HG03439 (cell line): ENCODE measurements around the gene CD74.
A peak's percentile ranks its signal among the peaks of the same experiment; 100 is the strongest.

Experiments
- ATAC-seq: cut with Tn5 transposase; IDR thresholded peaks from one replicate; pipeline ENCODE4 v1.9.1; 2021; ENCODE audit warnings: mild to moderate bottlenecking, moderate library complexity; ENCODE audit not compliant: unreplicated experiment

The CD74 gene

GRCh38 chr5:150397782-150398721, 14.7 kb downstream of the CD74 start:
- ATAC-seq, result peak; percentile 6

- ATAC-seq, result no peak
These were observed 15.4 kb downstream of the CD74 start for GRCh38 chr5:150397146-150397781.

DNA sequence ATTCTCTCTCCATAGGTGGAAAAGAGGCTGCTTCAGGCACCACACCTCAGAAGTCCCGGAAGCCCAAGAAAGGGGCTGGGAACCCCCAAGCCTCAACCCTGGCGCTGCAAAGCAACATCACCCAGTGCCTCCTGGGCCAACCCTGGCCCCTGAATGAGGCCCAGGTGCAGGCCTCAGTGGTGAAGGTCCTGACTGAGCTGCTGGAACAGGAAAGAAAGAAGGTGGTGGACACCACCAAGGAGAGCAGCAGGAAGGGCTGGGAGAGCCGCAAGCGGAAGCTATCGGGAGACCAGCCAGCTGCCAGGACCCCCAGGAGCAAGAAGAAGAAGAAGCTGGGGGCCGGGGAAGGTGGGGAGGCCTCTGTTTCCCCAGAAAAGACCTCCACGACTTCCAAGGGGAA, 16.4 kb downstream of the CD74 start:
- ATAC-seq, result no peak

GRCh38 chr5:150395688-150395975, 17.1 kb downstream of the CD74 start:
- no peak for ATAC-seq

- no peak for ATAC-seq
These were observed 17.6 kb downstream of the CD74 start for GRCh38 chr5:150394912-150395687.

DNA sequence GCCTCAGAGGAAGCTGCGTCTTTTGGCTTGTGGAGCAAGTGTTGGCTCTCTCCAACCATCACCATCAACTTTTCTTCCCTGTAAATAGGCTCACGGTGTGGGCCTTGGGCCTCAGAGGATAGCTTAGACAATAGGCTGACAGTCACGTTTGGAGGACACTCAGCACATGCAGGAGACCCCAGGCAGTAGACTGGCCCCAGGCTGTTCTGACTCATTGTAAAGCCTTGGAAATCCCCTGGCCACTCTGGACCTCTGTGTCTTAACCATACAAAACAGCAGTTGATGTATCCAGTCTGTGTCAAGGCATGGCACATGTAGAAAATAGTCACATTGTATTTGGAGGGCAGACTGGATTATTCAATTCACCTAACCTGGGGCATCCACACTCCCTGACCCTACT, 18.6 kb downstream of the CD74 start:
- no peak for ATAC-seq

- ATAC-seq, result no peak
These were observed 19.5 kb downstream of the CD74 start for GRCh38 chr5:150393096-150393645.

DNA sequence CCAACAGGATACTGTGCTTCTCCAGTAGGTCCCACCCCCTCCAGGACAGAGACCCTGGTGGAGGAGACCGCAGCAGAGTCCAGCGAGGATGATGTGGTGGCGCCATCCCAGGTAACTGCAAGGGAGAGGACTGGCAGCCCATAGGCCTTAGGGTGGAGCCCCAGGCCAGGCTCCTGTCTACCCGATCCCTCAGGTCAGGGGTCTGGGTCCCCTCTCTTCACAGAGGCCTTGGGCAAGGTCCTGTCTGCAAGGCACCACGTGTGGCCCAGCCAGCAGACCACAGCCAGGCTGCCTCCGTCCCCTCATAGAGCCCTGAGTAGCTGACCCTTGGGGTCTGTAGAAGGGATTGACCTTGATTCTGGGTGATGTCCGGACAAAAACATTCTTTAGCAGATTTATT, 20.0 kb downstream of the CD74 start:
- ATAC-seq, result no peak

GRCh38 chr5:150391986-150392385, 20.7 kb downstream of the CD74 start:
- ATAC-seq, result no peak

DNA sequence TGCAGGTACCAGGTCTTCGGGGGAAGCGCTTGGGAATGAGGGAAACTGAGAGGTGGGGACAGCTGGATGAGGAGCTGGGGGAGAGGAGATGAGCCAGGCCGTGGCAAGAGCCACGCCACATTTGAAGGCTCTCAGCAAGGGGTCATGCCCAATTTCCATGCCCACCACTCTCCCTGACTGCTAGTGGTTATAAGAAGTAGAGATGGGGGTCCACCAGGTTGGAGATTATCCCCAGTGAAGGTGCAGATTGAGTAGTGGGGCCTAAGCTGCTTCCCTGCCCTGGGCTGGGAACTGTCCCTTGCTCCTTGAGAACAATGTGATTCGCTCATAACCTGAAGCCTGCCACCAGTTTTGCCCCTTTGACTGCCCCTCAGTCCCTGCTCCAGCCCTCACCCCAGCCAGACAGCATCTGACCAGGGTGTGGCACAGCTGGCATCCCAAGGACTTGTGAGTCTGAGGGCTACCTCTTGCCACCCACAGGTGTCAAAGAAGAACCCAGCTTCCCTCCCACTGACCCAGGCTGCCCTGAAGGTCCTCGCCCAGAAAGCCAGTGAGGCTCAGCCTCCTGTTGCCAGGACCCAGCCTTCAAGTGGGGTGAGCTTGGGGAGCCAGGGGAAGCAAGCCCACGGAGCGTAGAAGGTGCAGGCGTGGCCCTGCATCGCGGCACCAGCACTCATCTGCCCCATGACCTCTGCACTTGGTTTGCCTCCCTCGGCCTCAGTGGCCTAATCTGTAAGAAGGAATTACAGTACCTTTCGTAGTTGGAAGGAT, 21.5 kb downstream of the CD74 start:
- ATAC-seq, result no peak

DNA sequence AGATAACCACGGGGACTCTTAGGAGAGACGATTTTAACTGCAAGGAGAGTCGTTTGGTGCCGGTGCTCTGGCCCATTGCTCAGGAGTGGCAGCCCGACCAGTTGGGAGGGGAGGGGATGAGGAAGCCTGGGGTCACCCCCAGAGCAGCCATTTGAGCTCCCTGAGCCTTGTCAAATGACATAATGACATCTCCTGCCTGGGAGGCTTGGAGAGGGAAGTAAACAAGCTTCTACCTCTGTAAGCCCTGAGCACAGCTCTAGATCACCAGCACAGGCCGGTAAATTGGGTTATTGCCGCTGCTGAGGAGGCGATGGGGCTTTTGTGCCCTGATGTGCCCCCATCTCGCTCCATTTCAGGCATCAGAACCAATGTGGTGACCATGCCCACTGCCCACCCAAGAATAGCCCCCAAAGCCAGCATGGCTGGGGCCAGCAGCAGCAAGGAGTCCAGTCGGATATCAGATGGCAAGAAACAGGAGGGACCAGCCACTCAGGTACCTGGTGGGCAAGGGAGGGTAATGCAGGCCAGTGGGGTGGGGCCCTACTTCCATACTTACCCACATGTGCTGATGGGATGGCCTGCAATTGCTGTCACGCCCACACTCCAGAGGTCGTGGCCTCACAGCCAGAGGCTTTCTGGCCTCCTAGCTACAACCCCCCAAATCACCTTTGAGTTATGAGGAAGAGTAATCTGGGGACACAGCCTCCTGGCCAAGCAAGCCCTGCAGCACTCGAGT, 23.0 kb downstream of the CD74 start:
- no peak for ATAC-seq

DNA sequence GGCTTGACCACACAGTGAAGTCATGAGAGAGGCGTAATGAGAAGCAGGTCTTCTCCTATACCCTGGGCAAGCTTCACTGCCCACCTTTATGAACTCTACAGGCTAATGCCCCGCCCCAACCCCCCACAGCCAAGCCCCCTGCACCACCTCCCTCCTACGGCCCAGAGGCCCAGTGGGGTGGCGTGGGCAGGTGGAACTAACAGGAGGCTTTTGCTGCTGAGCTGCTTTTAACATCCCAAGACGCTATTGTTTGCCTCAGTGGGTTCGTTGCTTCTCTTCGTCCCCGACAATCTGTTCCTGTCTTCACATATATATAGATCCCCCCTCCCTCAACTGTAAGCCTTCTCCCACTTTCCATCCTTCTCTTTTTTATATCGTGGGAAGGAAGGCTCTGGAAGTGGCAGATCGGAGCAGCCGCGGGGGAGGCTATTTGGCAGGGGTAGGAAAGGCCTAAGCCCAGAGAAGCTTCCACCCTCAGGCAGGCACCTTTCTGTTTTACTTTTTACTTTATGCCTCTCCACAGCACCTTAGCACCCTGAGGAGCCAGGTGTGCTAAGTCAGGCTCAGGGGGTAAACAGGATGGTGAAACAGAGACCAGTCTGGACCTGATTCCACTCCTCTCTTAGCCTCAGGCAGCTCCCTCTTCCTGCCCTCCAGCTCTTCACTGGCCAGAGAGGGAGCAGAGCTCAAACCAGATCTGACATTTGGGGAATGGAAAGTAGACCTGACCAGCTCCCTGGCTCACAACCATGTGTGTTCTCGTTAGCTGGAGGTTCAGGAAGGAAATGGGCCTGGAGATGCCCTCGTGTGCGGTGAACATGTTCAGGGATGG, 26.5 kb downstream of the CD74 start:
- ATAC-seq, result no peak

GRCh38 chr5:150384701-150385100, 28.0 kb downstream of the CD74 start:
- ATAC-seq, result no peak

GRCh38 chr5:150377964-150378694, 34.6 kb downstream of the CD74 start:
- ATAC-seq, result no peak

- no peak for ATAC-seq
These were observed 35.6 kb downstream of the CD74 start for GRCh38 chr5:150376799-150377771.

- ATAC-seq, result no peak
These were observed 38.1 kb downstream of the CD74 start for GRCh38 chr5:150374651-150375050.

DNA sequence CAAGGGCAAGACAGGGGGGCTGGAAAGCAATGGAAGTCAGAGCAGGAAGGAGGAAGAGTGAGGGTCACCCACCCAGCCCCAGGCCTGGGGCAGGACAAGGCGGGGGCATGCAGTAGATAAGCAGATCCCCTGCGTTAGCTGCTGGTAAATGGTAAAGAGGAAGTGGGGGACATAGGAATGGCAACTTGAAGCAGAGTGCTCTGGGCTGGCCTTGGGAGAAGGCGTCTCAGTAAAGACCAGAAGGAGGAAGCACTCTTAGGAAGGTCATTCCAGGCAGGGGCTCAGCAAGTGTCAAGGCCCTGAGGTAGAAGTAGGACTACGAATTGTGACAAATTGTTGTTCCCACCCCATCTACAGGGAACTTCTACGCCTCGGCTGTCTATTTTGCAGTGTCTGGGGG, 40.1 kb downstream of the CD74 start:
- no peak for ATAC-seq
